ENCODE measurements around the gene FBXW11.

GRCh38 chr5:171847026-171847425 is 159.4 kb downstream of the FBXW11 start:
- TF ChIP-seq CTCF (CRISPR knock-in tag; IDR thresholded peaks at IDR 0.05) (no peak), KDM1A (CRISPR knock-in tag; IDR thresholded peaks at IDR 0.05) (no peak), TAF1 (CRISPR knock-in tag; IDR thresholded peaks at IDR 0.05) (no peak)

Measured in HepG2 (cell line).